GM18868 (cell line): ENCODE data around the gene CYP2S1.
"Not testable (repeated sequence)": the region's sequence is repeated elsewhere in the genome, so short reads cannot be mapped to it uniquely, and the experiment has no call there.

Experiments
- ATAC-seq: cut with Tn5 transposase; IDR thresholded peaks from one replicate; pipeline ENCODE4 v1.9.1; 2021; ENCODE audit warnings: mild to moderate bottlenecking, moderate library complexity; ENCODE audit not compliant: unreplicated experiment

CYP2S1 gene

DNA sequence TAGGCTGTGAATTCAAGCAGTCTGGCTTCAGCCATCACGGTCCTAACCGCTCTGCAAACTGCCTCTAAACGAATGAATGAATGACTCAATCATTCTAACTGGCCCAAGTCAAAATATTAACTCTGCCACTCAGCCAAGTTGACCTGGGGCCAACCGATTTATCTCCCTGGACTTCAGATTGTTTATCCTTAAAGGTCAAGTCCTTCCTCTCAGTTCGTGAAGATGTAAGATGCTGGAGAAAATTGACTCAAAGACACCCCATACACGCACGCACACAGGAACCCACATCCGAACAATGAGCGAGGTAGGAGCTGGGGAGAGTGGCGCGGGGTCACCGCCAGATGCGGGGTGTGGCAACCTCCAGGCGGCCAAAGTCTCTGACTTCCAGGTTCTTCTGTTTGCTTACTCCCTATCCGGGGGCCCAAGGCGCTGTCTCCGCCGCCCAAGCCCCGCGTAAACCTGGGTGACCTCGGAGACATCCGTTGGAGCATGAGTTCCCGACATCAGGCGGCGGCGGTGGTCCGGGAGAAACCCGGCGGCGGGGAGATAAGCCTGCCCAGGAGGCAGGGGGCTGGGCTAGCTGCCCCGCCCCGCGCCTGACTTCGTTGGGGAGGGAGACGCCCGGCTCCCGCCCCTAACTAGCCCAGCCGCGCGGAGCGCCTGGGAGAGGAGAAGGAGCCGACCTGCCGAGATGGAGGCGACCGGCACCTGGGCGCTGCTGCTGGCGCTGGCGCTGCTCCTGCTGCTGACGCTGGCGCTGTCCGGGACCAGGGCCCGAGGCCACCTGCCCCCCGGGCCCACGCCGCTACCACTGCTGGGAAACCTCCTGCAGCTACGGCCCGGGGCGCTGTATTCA lies at the start of gene CYP2S1:
CYP2S1 (plus strand) TSS at position 646 of the 856 bp plus-strand sequence; CDS start at position 692, 46 bp downstream.
- no peak for ATAC-seq

DNA sequence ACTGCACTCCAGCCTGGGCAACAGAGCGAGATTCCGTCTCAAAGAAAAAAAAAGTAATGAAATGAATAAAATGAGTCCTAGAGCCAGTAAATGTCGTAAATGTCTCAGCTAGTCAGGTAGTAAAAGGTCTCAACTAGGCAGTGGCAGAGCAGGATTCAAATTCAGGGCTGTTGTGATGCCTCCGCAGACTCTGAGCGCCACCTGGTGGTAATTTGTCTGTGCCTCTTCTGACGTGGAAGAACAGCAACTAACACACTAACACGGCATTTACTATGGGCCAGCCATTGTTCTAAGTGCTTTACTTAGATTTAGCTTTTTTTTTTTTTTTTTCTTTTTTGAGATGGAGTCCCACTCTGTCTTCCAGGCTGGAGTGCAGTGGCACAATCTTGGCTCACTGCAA lies 48.6 kb upstream of the CYP2S1 start:
- ATAC-seq, result no peak

GRCh38 chr19:41149831-41150230 lies 43.2 kb upstream of the CYP2S1 start:
- ATAC-seq, result no peak

DNA sequence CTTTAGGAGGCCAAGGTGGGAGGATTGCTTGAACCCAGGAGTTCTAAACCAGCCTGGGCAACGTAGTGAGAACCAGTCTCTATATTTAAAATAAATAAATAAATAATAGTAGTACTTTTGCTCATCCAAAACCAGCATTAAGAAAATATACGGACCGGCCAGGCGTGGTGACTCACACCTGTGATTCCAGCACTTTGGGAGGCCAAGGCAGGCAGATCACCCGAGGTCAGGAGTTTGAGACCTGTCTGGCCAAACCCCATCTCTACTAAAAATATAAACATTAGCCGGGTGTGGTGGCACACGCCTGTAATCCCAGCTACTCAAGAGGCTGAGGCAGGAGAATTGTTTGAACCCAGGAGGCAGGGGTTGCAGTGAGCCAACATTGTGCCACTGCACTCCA lies 42.0 kb upstream of the CYP2S1 start:
- not testable (repeated sequence) for ATAC-seq

- no peak for ATAC-seq
Measured at GRCh38 chr19:41154060-41154459, 39.0 kb upstream of the CYP2S1 start.

DNA sequence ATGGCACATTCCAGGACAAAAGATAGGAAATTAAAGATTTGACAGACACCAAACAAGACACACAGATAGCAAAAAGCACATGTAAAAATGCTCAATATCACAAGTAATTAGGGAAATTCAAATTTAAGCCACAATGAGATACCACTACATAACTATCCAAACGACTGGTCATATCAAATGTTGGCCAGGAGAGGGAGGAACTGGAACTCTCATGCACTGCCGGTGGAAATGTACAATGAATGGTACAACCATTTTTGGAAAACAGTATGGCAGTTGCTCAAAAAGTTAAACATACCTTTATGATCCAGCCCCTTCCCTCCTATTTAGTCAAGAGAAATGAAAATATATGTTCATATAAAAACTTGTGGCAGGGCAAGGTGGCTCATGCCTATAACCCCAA lies 36.8 kb upstream of the CYP2S1 start:
- no peak for ATAC-seq

GRCh38 chr19:41159881-41160280 lies 33.1 kb upstream of the CYP2S1 start:
- no peak for ATAC-seq

DNA sequence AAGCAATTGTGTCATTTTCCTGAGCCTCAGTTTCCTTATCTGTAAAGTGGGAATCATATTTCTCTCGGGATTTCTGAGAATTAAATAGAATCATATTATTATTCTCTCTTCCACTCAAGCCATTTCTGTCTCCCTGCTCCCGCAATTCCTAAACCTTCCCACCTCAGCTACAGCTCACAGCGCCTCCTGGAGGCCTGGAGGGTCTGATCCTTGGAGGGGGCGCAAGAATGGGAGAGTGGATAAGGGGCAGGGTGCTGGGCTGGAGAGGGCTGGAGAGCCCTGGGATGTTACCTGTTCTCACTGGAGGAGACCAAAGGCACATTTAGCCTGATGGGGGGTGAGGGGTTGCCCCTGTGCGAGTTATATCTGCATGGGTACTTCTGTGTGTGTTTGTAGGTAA lies 31.1 kb upstream of the CYP2S1 start:
- ATAC-seq, result no peak

GRCh38 chr19:41166944-41167804 lies 25.8 kb upstream of the CYP2S1 start:
- no peak for ATAC-seq

DNA sequence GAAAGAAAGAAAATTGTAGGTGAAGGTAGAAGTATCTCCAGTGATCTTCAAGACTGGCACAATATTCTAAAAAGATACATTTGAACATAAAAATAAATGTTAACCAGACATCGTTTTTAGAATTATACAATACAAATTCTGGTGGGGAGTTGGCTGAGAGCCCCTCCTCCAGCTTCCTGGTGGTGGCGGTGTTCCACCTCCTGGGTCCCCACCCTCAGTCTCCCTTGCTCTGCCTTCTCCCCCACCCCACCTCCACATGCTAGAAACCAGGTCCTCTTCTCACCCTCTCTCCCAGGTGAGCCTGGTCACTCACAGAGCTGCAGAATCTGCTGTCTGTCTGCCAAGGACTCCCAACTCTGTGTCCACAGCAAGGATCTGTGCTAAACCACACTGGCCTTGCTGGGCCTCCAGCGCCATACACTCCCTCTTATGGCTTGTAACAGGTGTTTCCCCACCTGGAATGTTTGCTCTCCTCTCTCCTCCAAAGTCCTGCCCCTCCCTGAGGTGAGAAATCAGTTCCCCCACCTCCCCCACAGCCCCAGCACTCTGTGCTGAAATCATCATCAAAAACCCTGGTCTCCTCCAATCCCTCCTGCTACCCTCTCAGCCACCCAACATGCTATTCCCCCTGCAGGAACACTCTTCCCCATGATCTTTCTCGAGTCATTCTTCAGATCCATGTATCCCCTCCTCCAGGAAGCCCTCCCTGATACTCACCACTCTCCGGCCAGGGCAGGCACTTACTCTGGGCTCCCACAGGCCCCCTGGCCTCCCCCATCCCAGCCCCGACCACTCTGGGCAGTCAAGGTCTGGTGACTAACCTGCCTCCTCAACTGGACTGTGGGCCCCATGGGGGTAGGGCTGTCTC lies 20.5 kb upstream of the CYP2S1 start:
- no peak for ATAC-seq

GRCh38 chr19:41174297-41174928 lies 18.6 kb upstream of the CYP2S1 start:
- ATAC-seq, result no peak

GRCh38 chr19:41175801-41176777 lies 16.9 kb upstream of the CYP2S1 start:
- no peak for ATAC-seq

DNA sequence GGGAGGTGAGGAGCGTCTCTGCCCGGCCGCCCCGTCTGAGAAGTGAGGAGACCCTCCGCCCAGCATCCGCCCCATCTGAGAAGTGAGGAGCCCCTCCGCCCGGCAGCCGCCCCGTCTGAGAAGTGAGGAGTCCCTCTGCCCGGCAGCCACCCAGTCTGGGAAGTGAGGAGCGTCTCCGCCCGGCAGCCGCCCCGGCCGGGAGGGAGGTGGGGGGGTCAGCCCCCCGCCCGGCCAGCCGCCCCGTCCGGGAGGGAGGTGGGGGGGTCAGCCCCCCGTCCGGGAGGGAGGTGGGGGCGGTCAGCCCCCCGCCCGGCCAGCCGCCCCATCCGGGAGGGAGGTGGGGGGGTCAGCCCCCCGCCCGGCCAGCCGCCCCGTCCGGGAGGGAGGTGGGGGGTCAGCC lies 12.8 kb upstream of the CYP2S1 start:
- ATAC-seq, result not testable (repeated sequence)

DNA sequence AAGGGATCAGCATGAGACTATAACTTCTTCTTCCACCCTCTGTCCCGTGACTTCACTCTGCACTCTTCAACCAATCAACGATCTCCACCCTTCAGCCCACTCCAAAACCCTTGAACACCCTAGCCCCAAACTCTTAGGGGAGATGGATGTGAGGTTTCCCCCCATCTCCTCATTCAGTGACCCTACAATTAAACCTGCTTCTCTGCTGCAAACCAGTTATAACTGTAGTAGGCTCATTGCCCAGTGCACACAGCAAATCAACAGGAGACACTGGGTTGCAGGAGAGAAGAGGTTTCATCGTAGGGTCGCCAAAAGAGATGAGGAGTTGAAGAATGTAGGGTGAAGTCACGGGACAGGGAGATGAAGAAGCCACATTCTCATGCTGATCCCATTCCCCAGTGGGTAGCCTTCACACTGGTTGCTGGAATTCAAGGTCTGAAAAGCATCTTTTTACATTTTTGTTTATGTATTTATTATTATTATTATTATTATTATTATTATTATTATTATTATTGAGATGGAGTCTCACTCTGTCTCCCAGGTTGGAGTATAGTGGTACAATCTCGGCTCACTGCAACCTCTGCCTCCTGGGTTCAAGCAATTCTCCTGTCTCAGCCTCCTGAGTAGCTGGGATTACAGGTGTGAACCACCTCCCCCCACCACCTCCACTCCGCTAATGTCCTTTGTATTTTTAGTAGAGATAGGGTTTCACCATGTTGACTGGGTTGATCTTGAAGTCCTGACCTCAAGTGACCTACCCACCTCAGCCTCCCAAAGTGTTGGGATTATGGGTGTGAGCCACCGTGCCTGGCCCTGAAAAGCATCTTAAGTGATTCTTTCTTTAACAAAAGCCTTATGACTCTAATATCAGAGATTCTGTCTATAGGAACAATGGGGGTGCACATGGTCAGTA lies 5.8 kb upstream of the CYP2S1 start:
- no peak for ATAC-seq

DNA sequence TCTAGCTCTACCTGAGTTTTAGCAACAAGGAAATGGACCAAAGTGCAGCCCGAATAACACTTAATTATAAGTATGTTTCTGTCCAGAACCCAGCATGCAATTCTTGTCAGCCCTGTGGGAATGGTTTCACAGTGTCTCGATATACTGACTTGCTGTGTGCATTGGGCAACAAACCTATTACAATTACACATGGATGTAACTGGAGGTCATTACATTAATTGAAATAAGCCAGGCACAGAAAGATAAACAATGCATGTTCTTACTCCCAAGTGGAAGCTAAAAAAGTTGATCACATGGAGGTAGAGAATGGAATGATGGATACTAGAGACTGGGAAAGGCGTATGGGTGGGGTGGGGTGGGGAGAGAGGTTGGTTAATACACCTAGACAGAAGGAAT lies 5.1 kb upstream of the CYP2S1 start:
- ATAC-seq, result no peak

- no peak for ATAC-seq
Measured at GRCh38 chr19:41189425-41190065, 3.5 kb upstream of the CYP2S1 start.

- ATAC-seq, result no peak
Measured at GRCh38 chr19:41193430-41194156, 574 bp downstream of the CYP2S1 start.
